NCI-H446 treated with DMSO at 0.1 percent for 48 hours (cell line): Measurements from ENCODE around the gene COBLL1.

Experiments used
- DNase-seq: peaks from one replicate; lab custom pipeline; 2025; lab: John Stamatoyannopoulos, UW

The COBLL1 gene

DNA sequence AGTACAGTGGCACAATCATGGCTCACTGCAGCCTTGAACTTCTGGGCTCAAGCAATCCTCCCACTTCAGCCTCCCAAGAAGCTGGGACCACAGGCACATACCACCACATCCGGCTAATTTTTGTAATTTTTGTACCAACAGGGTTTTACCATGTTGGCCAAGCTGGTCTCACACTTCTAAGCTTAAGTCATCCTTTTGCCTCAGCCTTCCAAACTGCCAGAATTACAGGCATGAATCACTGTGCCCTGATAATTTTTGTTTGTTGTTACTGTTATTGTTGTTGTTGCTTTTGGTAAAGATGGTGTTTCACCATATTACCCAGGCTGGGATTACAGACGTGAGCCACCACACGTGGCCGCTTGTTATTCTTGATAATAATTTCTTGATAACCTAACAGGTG, 10.5 kb upstream of the COBLL1 start:
- DNase-seq = no peak

DNA sequence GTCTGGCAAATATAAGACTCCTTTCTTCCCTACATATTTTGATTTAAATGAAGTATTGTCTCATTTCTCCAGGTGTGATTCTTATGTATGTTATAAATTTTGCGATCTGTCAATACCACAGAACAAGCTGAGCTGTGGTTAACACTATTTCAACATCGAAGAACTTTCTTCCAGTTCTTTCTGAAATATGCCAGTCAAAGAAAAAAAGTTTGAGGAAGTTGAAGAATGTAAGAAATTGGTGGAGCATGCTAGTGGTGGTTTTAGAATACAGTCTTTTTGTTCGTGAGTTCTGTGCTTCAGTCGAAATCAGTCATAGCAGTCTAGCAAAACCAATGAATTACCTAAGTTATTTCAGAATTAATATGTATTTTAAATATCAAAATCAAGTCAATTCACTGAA, 8.6 kb upstream of the COBLL1 start:
- DNase-seq = no peak

DNA sequence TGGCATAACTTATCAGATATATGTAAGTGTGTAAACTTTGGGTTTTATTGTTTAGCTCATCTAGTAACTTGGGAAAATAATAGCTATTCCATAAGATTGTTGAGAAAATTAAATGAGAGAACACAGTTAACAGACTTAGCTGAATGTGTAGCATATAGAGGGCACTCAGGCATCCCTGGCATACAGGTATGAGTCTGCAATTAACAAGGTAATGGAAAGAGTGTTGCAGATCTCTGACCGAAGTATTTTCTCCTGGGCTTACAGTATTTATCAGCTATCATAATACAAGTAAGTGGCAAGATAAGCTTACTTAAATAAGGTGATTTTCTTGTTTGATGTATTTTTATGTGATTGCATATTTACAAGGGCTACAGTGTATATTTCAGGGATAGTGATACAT, 7.9 kb upstream of the COBLL1 start:
- DNase-seq = no peak

DNA sequence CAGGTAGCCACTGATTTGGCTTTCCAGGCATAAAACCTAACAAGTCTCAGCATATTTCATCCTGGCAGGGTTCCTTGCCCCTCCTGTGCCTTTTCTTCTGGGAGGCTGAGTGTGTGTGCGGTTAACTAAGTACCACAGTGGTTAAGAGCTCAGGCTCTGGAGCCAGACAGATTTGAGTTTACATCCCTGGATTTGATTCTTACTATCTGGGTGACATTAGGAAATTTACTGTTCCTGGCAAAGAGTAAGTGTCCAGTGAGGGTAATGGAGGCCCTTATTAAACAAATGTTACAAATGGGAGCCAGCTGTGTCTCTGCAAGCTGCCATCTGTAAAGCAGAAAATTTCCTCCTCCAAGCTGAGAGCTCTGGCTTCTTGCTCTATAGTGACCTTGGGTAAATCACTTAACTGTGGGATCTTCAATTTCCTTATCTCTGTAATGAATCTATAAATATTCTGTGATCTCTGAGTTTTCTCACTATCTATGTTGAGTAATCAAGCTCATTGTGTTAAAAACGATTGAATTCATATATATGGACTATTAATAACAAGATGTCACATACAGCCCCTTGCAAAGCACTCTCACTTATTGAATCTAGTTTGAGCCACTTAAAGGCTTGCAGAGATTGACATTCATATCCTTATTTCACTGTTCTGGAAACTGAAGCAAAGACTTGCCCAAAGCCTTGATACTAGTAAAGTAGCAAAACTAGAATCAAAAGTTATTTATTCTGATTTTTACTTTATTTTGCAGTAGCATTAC, 6.5 kb upstream of the COBLL1 start:
- peak; percentile 99 for DNase-seq

DNA sequence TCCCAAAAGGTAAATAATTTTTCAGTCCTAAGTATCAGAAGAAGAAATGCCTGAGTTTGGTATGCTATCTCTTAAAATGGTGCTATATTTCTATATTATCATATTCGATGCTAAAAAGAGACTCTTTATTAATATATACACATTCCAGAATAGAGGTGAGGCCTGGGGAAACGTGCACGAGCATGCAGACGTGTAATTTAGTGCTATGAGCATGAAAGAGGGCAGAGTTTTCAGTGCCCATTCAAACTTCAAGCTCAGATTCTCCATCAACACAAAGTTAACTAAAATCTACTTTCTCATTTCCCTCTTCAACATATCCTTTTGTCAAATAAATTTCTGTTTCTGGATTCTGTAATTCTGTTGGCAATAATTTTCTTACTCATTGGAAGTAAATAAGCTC, 5.7 kb upstream of the COBLL1 start:
- DNase-seq = no peak

DNA sequence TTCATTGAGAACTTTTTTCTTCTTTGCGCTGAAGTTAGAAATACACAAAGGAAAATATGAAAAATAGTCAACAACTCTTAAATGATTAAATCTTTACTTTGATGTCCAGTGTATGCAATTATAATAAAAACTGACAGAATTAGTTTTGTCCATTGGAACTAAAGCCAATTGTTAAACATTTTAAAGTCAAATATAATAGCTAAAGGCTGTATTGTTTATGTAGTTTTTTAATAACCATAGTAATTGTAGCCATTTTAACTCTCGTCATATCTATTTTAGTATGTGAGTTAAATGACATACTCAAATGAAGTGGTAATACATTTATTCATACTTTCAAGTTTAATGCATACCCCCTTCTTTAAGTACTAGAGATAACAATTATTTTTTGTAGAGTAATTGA, 4.7 kb upstream of the COBLL1 start:
- DNase-seq = no peak

DNA sequence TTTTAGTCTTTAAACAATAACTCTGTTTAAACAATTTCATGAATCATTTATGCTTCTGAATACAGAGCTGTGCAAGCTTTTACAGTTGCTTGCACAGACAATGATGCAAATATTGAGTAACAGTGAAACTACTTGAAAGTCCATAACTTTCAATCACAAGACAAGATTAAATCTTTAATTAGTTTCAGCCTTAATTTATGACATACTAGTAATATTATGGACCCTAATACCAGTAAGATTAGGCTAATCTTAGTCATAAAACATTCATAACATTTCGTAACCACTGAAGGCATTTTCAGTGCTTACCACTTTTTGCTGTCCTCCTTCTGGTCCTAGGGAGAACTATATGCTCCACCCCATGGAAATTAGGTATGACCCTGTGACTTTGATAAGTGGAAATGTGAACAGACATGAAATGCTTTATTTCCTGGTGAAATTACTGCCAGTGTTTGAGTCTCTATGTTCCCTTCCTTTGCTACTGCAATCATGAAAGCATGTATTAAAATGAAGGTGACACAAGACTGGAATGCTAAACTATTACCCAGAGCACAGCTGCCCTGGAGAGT, 1.8 kb upstream of the COBLL1 start:
- DNase-seq = no peak

DNA sequence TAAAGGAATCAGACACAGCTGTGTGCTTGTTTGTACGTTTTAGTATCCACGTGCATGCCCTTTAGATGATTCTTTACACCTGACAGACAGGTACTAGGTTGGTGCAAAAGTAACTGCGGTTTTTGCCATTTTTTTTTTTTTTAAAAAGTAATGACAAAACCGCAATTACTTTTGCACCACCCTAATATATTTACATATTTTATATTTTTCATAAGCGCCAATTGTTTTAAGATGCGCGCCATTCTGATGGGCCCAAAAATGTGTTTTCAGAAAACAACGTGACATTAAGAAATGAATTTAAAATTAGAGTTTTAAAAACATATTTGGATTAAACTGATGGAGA, 972 bp upstream of the COBLL1 start:
- DNase-seq = no peak

DNA sequence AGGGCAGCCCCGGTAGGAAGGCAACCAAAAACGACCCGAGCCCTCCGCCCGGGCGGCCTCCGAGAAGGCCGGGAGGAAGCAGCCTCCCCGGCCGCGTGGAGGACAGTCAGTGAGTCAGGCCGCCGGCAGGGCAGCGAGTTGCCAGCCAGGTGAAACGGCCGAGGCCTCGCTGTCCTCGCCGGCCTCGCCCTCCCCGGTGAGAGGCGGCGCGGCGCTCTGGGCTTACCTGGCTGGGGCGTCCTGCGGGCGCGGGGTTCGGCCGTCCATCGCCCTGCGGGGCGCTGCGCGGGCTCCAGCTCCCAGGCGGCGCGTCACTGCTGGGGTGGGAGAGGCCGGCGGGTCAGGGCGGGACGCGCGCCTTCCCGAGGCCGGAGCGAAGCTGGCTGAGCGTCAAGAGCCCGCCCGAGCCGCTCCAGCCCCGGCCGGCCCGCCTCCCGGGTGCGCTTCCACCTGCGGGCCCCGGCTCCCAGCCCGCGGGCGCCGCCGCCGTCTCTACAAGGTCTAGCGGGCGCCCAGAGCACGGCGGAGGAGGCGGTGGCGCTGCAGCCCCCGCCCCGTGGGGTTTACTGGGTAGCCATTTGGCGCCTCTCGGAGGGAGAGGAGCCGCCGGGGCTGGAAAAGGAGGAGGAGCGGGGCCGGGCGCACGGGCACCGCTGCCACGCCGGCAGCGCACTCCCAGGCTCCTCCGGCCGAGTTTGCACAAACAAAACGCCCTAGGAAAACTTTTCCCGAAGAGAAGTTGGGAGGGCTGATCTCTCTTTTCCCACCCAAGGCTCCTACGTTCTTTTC, 499 bp downstream of the COBLL1 start:
- DNase-seq = peak; percentile 61

DNA sequence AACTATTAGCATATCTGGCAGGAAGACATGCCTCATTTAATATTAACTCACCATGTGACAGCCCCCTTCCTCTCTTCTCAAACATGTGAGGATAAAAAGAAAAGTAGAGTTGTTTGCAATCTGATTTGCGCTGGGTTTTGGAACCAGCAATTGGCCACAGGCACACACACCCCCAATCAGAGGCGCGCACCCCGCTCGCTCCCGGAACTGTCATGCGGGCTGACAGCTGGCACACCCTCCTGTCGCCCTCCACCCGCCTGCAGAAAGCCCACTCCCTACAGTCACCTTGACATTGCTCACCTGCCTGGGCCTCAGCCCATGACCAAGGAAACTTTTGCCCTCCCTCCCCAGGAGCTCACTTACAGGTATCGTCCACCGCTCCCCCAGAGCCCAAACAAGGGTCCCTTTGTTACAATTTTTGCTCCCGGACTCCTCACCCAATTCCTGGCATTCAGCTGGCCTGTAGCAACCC, 1.1 kb downstream of the COBLL1 start:
- DNase-seq = peak; percentile 72

DNA sequence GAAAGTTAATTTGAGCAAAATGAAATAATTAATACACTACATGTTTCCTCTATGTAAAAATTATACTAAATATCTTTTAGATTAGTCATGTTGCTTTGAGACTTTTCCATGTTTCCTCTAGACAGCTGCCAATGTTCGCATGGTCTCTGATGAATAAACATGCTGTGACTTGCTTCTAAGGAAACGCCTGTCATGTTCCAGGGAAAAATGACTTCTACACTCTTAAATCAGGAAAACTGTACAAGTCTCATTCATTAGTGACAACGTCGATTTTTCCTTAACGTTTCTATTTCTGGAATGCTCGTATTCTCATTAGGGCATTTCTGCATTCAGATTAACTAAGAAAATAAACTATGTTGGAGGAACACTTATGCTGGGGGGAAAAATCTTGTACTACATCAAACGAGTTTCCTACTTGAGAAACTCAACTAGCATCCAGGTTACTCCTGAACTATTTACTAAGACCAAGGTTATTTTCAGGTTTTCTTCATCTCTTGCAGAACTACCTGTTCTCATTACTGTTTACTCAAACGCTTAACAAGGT, 1.6 kb downstream of the COBLL1 start:
- DNase-seq = peak; percentile 87

DNA sequence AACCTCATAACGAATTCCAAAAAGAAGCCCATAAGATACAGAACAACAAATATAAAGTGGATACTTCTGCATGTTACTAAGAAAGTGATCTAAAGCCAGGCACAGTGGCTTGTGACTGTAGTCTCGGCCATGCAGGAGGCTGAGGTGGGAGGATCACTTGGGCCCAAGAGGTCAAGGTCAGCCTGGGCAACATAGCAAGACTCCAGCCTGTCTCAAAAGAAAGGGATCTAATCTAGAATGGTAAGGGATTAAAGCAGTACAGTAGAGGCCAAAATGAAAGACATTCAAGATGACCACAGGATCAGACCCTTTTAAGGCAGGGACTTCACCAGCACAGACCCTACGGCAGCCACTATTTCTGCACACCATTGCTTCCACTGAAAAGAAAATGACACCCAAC, 3.8 kb downstream of the COBLL1 start:
- no peak for DNase-seq

DNA sequence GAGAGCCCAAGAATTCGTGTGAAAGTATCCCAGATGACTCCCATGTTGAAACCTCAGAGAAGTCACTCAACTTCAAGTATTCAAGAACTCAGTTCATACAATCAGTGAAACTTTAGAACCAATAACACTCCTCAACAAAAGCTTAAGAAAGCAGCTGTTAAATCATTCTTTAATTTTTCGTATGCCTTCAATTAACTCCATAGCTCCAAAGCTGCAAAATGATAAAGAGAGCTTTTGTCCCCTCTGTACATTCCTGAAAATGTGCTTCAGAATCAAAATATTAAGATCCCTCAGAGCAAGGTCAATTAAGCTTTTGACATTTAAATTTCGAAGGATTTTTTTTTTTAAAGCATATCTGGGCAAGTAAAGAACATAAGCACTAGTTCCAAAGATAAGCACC, 4.7 kb downstream of the COBLL1 start:
- DNase-seq = no peak

DNA sequence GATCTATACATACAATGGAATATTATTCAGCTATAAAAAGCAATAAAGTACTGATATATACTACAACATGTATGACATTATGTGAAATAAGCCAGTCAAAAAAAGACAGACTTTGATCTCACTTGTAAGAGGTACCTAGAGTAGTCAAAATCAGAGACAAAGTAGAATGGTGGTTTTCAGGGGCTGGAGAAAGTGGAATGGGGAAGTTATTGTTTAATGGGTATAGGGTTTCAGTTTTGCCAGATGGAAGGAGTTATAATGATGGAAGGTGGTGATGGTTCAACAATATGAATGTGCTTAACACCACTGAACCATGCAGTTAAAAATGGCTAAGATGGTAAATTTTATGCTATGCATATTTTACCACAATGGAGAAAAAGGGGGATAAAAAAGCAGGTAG, 6.3 kb downstream of the COBLL1 start:
- DNase-seq = no peak

DNA sequence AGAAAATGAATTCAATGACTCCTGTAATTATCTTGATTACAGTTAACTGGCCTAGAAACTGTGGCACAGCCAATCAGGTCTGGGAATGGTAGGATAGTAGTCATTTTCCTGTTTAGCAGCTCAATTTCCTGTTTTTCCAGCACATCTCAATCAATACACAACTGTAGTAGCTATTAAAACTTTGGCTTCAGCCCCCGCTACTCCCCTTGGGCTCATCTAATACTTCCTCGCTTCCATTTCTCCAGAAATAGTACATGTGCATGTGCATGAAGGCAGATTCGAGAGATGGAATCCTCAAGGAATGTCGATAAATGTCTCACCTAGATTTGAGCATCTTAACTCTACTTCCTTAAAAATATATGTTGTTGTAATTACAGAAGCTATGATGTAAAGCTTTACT, 9.7 kb downstream of the COBLL1 start:
- no peak for DNase-seq

DNA sequence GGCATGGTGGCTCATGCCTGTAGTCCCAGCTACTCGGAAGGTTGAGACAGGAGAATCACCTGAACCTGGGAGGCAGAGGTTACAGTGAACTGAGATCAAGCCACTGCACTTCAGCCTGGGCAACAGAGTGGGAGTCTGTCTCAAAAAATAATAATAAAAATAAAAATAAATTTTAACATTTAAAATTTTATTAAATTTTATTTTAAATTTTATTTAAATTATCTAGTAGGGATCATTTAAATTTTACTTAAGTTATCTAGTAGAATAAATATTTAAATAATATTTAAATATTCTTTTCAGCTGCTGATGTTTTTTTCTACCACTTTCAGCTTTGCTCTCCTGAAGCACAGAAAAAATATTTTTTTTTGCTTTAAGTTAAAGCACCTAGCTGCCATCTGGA, 10.4 kb downstream of the COBLL1 start:
- no peak for DNase-seq

DNA sequence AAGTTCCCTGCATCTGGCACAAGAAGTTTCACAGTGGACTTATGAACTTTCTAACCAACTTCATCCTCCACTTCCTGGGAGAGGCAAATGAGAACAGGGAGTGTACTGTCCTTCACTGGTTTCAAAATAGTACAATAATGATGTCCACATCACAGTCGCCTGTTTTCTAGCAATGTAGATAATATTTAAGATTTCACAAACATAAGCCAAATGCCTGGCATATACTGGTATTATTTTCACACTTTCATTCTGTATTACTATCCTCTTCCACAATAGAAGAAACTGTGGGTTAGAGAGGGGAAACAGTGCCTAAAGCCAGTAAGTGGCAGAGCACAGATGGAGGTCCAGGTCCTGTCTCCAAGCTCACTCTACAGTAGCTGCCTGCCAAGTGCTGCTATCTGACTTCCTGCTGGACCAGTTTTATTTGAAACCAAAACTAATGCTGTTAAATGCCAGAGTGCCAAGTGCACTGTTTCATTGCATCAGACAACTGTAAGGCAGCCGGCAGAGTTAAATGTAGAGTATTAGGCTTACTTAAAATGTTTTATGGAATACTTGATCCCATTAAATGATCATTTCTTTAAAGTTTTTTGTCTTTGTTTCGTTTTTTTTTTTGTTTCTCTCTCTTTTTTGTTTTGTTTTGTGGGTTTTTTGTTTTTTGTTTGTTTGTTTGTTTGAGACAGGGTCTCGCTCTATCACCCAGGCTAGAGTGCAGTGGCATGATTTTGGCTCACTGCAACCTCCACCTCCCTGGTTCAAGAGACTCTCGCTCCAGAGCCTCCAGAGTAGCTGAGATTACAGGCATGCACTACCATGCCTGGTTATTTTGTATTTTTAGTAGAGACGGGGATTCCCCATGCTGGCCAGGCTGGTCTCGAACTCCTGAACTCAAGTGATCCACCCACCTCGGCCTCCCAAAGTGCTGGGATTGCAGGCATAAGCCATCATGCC, 15.1 kb downstream of the COBLL1 start:
- DNase-seq = peak; percentile 93

DNA sequence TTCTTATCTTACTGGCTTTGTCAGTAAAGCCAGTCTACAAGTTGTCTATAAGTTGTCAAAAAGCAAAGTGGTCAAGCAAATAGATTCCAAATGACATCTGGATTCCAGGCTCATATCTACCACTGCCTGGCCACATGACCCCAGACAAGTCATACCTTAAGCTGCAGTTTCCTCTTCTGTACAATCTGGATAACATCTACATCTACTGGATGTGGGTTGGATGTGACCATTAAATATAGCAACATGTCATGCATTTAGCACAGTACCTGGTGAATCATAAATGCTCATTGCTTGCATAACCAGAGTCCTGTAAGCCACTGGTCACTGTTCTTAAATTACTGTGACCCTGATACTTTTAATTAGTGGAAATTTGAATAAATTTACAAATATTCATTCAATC, 16.8 kb downstream of the COBLL1 start:
- no peak for DNase-seq

DNA sequence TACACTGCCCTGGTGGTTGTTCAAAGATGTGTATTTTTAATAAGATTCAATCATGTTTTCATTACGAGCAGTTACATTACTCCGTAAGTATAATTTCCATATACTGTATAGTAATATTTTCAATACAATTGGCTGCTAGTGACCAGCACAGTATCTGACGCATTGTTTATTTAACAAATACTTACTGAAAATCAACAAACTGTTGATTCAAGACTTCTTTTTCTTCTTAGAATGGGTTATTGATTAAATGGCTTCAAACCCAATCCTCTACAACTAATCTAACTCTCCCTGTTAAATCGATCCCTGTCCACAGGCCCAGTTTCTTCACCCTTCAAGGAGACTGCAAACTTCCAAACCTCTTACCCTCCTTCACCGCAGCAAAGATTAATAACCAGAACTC, 18.5 kb downstream of the COBLL1 start:
- DNase-seq = no peak

DNA sequence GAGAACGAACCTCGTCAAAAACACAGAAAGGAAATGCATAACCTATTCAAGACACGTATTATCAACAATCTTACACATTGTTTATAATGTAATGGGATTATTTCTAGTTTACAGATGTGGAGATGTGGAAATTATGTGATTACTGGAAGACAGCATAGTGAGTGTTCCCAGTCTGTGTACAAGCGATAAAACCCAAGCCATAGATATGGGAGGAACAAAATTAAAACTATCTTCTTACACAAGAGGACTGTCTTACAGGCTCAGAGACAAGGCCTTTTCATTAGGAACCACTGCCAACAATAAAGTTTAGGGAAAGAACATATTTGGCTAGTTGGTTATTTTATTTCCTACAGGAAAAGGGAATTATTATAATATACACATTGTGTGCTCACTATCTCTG, 20.3 kb downstream of the COBLL1 start:
- no peak for DNase-seq

DNA sequence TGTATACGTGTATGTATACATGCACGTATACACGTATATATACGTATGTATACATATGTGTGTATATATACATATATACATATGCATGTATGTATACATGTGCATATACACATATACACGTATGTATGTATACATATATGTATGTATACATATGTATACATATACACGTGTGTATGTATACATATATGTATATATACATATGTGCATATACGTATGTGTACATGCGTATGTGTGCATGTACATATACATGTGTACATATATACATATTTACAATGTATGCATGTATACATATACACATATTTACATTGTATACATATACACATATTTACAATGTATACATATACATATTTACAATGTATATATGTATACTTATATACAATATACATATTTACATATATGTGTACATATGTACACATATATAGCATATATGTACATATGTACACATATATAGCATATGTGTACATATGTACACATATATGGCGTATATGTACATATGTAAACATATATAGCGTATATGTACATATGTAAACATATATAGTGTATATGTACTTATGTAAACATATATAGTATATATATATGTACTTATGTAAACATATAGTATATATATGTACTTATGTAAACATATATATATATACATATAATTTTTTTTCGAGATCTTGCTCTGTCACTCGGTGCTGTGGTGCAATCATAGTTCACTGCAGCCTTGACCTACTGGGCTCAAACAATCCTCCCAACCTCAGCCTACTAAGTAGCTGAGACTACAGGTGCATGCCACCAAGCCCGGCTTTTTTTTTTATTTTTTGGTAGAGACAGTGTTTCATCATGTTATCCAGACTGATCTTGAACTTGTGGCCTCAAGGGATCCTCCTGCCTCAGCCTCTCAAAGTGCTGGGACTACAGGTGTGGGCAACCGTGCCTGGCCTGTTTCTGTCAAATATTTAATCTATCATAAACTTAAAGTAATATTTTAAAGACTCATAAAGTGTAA, 23.2 kb downstream of the COBLL1 start:
- DNase-seq = no peak
